Measurements from ENCODE around the gene SEC31A.
"Not testable (repeated sequence)": the region's sequence is repeated elsewhere in the genome, so short reads cannot be mapped to it uniquely, and the experiment has no call there.

The SEC31A gene

GRCh38 chr4:82890901-82891706, at the start of gene SEC31A:
Gene SEC31A (minus strand): TSS chr4:82891153. CDS start chr4:82881936, 9,217 bp downstream.
- DNase-seq = peak; percentile 87

GRCh38 chr4:82939414-82939813, 48.5 kb upstream of the SEC31A start:
- DNase-seq = no peak

- no peak for DNase-seq
Observed at GRCh38 chr4:82934441-82934840, 43.5 kb upstream of the SEC31A start.

GRCh38 chr4:82930848-82931755, 40.1 kb upstream of the SEC31A start:
- DNase-seq = no peak

GRCh38 chr4:82921795-82922194, 30.8 kb upstream of the SEC31A start:
- no peak for DNase-seq

GRCh38 chr4:82919386-82919785, 28.4 kb upstream of the SEC31A start:
- no peak for DNase-seq

GRCh38 chr4:82918091-82918490, 27.1 kb upstream of the SEC31A start:
- DNase-seq = no peak

GRCh38 chr4:82913968-82914367, 23.0 kb upstream of the SEC31A start:
- not testable (repeated sequence) for DNase-seq

- no peak for DNase-seq
Observed at GRCh38 chr4:82913305-82913704, 22.4 kb upstream of the SEC31A start.

GRCh38 chr4:82909326-82909725, 18.4 kb upstream of the SEC31A start:
- no peak for DNase-seq

- no peak for DNase-seq
Observed at GRCh38 chr4:82906469-82906868, 15.5 kb upstream of the SEC31A start.

- DNase-seq = no peak
Observed at GRCh38 chr4:82905205-82905604, 14.3 kb upstream of the SEC31A start.

- no peak for DNase-seq
Observed at GRCh38 chr4:82903737-82904136, 12.8 kb upstream of the SEC31A start.

GRCh38 chr4:82901183-82901718, 10.3 kb upstream of the SEC31A start:
- no peak for DNase-seq

GRCh38 chr4:82900411-82901182, 9.6 kb upstream of the SEC31A start, which contains the start of gene THAP9:
Gene THAP9 (plus strand): TSS chr4:82900735. CDS start chr4:82900803, 68 bp downstream.
- peak; percentile 90 for DNase-seq

GRCh38 chr4:82900066-82900410, 9.1 kb upstream of the SEC31A start:
- DNase-seq = no peak

GRCh38 chr4:82899374-82900065, 8.6 kb upstream of the SEC31A start:
- no peak for DNase-seq

GRCh38 chr4:82898322-82899243, 7.6 kb upstream of the SEC31A start:
- no peak for DNase-seq

- no peak for DNase-seq
Observed at GRCh38 chr4:82896755-82897154, 5.8 kb upstream of the SEC31A start.

- DNase-seq = no peak
Observed at GRCh38 chr4:82893942-82894341, 3.0 kb upstream of the SEC31A start.

GRCh38 chr4:82892467-82892802, 1.5 kb upstream of the SEC31A start:
- no peak for DNase-seq
